Measurements from ENCODE around the gene CES3.
A peak's percentile ranks its signal among the peaks of the same experiment; 100 is the strongest.

Gene CES3

DNA sequence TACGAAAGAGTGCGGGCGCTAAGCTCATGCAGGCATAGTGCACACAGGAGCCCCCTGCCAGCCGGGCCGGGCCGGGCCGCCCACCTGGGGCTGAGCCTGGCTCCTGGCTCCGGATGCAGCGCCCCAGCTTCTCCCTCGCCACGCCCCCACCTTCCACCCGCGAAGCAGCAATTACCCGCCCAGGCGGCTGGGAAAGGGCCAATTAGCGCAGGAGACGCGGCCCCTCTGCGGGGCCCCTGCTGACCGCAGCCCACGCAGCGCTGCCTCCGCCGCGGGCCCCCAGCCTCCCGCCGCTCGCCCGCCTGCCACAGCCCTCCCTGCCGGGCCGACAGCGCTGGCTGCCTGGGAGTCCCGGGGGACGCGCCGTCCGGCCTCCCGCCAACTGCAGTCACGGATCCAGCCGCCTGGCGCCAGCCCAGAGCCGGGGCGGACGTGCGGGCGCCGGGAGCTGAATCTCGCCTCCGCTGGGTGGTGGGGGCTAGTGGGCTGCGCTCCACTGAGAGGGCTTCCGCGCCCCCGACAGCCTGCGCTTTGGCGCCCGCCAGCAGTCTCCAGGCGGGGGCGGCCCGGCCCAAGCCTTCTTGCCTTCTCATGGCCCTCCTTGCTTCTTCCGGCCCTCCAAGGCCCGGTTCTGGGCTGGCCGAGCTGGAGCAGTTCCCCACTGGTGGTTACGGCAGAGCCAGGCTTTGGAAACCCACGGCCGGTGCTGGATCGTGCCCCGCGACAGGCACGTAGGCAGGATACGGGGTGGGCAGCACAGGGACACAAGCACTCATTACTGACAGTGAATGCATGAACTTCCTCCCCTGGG is 53.0 kb downstream of the CES3 start:
- no peak for DNase-seq

DNA sequence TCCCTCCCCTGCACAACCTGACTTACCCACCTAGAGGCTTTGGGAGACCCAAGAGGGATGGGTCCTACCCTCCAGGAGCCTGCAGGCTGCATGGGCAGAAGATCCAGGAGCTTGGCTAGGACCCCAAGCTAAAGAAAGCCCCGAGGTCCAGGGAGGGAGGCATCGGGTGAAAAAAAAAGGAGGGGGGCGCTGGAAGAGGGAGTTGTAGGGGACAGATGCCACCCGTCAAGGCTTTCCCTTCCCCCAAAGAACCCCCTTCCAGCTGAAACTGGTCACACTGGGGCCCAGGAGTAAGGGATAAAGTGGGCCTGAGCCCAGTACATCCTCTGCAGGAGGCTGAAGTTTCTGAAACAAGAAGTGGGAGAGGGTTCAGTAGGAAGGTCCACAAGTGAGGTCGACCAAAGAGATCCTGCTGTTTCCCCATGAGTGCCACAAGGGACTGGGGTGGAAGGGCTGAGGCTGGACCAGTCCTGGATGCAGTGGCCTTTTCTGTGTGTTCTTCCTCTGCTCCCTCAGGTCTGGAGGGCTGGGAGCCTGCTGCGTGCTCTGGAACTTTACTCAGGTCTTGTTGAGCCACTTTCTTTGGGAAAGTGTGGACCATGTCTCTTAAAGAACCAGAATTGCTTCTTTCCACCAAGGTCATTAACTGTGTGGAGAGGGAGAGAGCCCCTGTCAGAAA is 53.7 kb downstream of the CES3 start:
- no peak for DNase-seq

DNA sequence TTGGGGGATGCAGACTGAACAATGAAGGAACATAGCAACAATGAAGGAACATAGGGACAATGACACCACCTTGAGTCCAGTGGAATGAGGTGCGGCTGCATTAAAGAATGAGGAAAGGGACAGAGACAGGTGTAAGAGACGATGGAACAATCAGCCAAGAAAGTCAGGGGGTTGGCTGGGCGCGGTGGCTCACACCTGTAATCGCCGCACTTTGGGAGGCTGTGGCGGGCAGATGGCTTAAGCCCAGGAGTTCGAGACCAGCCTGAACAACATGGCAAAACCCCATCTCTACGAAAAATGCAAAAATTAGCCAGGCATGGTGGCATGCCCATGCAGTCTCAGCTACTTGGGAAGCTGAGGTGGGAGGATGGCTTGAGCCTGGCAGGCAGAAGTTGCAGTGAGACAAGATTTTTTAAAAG is 54.3 kb downstream of the CES3 start:
- DNase-seq, result no peak

DNA sequence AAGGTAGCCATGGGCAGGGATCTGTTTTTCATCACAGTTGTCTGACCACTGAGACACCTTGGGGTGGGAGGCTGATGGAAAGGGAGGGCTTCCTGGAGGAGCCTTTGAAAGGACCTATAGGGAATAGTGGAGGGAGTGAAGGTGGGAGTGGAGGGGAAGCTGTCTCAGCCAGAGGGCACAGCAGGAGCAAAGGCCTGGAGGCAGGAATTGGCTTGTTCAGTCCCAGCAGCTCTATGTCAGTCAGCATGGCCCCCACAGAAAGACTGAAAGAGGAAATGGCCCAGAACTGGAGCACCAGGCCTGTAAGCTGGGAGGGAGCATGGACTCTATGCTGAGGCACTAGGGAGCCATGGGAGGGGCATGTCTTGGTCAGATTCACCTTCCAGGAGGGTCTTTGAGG is 55.1 kb downstream of the CES3 start:
- no peak for DNase-seq

DNA sequence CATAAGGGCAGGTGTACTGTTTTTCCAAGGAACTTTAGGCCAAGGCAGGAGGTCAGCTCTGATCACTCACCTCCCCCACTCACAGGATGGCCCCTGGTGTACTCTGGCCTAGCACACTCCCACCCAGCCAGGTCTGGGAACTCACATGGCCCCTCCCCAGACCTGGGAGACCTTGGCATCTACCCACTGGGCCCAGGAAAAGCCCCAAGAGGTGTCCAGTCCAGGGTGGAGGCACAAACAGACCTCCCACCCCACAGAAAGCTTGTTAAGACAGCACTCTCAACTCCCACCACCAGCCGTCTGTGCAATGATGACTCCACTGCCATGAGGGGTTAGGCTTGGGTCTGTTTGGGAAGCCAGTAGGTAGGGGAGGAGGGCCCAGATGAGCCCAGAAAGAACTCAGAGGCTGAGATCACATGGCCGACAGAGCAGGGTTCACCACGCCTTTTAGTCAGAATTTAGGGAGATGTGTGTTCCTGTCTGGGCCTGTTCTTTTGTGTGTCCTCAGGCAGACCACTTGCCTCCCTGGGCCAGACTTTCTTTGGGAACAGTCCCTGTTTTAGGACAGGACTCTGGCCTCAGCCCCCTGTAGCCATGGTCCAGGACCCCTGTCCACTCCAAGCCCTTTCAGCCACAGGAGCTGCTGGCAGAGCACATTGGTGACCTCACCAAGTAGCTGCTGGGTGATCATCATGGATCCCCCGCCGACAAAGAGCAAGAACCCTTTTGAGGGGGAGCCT is 55.8 kb downstream of the CES3 start:
- DNase-seq, result no peak

DNA sequence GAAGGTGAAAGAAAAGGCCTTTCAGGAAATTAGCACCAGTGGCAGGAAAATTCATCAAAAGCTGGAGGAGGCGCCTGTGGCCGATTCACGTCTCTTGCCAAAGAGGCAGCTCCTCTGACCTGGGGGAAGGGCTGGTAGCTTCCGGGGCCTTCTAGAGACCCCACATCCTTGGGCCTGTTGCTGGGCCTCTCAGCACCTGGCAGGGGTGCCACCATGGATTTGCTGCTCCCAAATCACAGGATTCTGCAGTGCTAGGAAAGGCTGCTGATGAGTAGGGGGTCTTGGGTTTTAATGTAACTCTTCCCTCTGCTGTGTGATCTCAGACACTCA is 56.3 kb downstream of the CES3 start:
- no peak for DNase-seq

DNA sequence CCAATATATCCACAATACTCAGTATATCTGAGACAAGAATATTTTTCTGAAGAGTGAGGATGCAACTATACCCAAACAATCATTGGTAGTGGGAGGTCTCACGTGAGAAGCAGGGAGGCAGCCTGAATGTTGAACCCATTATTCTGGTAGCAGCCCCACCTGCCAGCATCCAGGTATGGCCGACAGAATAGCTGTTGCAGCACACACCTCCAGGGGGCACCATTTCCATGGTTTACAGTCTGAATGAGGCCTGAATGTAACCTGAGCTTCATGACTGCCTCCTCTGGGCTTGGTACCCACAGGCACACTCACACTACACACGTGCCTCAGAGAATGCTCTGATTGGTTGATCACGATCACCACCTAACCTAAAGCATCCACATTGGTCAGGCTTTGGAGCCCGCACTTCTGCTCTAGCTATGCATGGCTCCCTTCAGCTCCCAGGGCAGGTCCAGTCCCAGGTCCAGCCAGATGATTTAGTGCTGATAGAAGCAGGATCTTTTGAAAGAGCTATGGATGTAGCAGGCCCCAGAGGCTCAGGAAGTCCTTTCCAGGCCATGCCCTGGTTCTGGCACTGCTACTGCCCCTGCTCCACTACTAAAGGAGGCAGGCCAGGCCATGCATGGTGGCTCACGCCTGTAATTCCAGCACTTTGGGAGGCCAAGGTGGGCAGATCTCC is 56.9 kb downstream of the CES3 start:
- DNase-seq, result peak; percentile 71

DNA sequence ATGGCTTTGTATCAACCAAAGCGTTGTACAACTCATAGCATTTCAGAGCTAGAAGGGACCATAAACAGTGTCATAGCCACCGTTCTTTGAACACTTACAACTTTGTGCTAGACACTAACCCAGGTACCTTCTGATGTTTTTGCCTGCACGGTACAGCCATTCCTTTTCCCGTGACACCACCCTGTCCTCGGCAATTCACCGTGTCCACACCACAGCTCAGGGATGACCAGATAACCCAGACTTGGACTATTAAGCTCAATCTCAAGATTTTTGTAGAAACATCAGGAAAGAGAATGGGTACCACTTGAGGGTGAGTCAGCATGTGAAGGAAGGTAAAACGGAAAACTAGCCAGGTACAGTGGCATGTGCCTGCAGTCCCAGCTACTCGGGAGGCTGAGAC is 58.1 kb downstream of the CES3 start:
- DNase-seq, result no peak

DNA sequence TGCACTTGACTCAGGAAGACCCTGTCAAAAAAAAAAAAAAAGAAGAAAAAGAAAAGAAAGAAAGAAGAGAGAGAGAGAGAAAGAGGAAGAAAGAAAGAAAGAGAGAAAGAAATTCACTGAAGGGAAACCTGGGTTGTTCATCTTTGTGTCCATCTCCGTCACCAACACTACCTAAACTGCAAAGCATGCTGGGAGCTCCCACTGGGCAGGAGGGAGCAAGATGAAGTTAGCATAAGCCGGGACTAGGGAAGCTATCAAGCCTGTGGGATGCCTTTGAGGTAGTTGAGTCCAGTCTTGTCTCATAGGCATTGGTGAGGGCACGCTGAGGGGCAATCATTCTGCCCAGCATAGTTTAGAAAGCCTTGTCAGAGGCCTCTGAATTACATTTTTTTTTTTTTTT is 60.3 kb downstream of the CES3 start:
- no peak for DNase-seq

DNA sequence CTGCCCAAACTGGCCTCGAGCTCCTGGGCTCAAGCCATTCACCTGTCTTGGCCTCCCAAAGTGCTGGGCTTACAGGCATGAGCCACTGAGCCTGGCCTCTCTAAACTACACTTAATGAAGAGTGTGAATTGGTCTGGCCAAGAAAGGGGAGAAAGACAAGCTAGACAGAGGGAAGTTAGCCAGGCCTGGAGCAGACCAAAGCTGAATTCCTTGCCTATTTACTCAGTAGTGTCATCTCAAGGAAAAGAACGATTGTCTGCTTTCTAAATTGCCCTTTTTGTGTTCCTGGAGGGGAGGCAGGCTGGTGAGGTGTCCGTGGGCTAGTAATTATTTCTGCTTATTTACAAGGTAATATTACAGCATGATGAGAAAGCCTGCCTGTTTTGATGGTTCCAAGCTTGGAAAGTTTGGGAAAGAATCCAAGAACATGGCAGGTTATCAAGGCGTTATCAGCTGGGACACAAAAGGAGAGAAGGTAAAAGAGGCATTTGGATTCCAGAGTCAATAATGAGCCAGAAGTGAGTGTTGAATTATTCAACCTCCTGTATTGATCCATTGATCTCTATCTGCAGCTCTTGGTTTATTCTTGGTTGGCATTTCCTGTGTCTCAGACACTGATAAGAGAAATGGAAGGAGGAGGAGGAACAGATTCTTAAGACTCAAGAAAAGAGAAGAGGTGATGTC is 61.6 kb downstream of the CES3 start:
- no peak for DNase-seq

DNA sequence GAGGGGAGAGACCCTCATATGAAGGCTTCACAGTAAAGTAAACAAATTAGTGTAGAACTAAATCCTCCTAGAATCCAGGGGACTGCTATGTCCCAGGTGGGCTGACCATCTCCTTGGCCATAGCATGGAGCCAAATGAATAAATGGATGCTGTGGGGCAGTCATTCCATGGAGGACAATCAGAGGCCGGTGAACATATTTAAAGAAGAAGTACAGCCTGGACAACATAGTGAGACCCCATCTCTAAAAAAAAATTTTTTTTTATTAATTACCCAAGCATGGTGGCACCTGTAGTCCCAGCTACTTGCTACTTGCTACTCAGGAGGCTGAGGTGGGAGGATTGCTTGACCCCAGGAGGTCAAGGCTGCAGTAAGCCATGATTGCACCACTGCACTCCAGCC is 62.6 kb downstream of the CES3 start:
- no peak for DNase-seq

All from NCI-H774 (cell line).